Measurements from ENCODE around the gene ADCY10.

GRCh38 chr1:167955915-167956314 lies 42.0 kb upstream of the ADCY10 start:
- TF ChIP-seq POLR2A (IDR thresholded peaks at IDR 0.05), result no peak
- TF ChIP-seq, protein P1, sequence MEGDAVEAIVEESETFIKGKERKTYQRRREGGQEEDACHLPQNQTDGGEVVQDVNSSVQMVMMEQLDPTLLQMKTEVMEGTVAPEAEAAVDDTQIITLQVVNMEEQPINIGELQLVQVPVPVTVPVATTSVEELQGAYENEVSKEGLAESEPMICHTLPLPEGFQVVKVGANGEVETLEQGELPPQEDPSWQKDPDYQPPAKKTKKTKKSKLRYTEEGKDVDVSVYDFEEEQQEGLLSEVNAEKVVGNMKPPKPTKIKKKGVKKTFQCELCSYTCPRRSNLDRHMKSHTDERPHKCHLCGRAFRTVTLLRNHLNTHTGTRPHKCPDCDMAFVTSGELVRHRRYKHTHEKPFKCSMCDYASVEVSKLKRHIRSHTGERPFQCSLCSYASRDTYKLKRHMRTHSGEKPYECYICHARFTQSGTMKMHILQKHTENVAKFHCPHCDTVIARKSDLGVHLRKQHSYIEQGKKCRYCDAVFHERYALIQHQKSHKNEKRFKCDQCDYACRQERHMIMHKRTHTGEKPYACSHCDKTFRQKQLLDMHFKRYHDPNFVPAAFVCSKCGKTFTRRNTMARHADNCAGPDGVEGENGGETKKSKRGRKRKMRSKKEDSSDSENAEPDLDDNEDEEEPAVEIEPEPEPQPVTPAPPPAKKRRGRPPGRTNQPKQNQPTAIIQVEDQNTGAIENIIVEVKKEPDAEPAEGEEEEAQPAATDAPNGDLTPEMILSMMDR (IDR thresholded peaks at IDR 0.05), result no peak
